ENCODE results near the gene ASPG.

The ASPG gene

DNA sequence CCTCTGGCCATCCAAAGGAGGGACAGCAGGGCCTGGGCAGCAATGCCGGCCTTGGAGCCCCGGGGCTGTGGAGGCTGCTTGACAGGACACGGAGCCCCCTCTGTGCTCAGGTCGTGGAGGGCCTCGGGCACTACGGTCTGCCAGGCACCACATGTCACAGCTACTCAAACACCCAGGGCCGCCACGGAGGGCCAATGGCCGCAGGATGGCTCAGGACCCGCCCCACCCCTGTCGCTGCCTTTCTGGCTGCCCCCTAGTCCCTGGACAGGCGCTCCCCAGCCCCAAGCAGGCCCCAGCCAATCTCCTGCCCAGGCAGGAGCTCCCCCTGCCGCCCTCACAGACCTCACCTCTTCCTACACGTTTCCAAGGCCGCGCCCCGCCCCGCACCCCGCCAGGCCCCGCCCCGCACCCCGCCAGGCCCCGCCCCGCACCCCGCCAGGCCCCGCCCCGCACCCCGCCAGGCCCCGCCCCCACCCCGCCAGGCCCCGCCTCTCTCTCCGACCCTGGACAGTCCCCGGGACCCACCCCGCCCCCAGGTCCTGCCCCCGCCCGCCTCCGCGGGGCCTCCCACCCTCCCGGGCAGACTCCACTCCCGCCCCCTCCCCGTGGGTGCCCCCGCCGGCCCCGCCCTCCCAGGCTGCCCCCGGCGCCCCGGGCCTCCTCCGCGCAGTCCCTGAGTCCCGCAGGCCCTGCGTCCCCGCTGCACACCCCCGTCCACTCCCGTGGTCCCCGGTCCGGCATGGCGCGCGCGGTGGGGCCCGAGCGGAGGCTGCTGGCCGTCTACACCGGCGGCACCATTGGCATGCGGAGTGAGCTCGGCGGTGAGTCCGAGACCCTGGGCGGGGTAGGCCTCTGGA, at the start of gene ASPG:
Gene ASPG (plus strand): TSS at position 669 of the 857 bp plus-strand sequence. CDS start 71 bp downstream, at position 740.
- DNase-seq: no peak

DNA sequence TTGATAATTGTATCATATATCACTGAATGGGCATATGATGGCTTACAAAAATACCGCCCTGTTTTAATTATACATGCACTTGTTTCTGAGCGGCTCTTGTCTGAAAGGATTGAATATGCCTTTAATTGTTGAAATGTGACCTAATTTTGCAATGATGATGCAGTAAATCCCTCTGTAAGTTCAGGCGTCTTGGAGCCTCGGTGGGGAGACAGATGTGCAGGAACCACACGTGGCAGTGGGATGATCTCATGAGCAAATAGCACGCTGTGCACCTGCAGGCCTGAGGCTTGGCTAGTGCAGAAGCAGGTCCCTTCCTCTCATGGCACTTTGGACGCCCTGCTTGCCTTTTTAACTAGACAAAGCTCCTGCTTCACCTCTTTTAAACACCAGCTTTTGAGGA, 49.3 kb upstream of the ASPG start:
- no peak for DNase-seq

- DNase-seq: no peak
Observed at GRCh38 chr14:104037074-104037473, 48.4 kb upstream of the ASPG start.

DNA sequence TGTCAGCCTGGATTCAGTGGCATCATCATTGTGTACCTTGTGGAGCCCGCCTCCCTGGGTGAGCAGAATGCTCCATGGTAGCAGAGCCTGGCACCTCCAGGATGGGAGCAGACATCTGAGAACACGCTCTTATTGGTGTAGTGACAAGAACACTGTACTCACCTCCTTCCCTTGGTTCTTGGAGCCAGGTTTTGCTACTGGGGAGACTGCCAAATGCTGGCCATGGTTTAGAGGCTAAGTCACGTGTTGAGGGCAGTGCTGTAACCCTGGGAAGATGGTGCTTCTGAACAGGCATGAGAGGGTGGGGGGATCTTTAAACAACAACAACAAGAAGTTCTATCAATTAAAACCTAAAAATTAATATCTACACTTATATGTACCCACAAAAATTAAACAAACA, 47.6 kb upstream of the ASPG start:
- no peak for DNase-seq

DNA sequence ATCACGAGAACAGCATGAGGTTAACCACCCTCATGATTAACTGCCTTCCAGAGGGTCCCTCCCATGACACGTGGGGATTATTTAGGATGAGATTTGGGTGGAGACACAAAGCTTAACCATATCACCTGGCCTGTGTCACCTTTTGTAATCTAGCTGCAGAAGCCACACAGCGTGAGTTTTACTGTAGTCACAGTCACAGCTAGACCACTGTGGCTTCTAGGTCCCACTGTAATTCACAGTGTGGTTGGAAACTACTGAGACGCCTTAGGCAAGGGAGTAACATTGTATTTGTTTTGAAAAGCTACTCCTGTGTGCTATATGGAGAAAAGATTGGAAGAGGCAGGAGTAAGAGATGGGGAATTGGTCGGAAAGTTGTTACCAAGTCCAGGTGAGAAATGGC, 46.3 kb upstream of the ASPG start:
- no peak for DNase-seq

- DNase-seq: peak; percentile 77
Observed at GRCh38 chr14:104040539-104040938, 45.0 kb upstream of the ASPG start.

DNA sequence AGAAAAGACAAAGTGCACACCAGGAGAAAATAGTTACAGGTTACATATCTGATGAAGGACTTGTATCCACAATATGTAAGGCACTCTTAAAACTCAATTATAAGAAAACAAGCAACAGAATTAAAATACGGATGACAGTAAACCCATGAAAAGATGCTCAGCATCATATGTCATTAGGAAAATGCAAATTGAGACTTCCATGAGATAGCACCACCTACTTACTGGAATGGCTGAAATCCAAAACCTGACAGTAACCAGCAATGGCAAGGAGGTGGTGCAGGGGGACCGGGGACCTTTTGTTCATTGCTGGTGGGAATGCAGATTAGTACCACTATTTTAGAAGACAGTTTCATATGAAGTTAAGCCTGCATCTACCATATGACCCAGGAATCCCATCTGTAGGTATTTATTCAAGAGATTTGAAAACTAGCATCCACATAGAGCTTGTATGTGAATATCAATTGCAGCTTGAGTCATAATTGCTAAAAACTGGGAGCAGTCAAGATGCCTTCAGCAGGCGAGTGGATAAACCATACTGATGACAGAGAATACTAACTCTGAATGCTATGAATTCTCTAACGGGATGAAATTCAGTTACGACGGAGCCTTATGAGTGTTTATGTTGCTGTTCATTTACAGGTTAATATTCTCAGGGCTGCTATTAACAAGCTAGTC, 43.9 kb upstream of the ASPG start:
- DNase-seq: peak; percentile 53

DNA sequence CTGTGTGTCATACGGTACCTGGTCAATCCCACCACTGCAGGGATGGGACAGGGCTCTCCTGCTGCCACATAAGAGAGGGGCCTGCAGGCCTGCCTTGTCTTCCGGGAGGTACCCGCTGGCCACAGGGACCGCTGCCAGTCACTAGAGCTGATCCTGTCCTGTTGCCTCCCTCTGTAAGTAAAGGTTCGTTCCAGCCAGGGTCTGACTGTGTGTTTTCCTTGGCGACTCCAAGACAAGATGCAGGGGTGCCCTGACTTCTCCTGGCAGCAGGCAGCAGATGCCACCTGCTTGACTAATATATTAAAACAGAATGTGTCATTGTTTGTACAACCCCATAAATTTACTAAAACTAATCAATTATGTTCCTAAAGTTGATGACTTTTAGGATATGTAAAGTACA, 41.5 kb upstream of the ASPG start:
- no peak for DNase-seq

- DNase-seq: no peak
Observed at GRCh38 chr14:104047761-104048160, 37.7 kb upstream of the ASPG start.

DNA sequence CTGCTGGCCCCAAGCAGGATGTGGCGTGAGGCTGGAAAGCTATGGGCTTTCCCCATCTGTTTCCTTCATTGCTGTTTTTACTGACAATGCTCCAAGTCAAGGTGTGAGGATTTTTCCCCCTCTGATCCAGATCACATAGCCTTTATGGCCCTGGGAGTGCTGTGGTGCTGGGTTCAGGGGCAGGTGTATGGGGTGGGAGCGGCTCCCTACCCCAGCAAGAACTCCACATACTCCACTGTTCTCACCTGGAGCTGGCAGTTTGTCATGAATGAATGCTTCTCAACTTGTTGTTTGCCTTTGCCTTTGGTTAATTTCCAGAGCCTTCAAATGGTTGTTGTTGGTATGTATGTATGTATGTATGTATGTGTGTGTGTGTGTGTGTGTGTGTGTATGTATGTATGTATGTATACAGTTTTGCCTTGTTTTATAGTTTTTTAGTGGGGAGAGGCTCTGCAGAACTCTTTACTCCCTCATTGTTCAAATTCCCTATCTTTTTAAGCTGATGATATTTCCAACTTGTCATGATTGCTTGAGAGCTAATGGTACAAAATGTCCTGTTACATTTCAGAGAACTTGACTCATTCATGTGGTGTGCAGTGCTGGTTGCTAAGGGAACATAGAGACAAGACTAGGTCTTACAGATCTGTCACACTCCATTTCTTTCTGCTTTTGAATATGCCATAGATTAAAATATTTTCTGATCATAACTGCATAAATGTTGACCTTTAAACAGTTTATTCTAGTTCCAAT, 36.6 kb upstream of the ASPG start:
- peak; percentile 32 for DNase-seq

DNA sequence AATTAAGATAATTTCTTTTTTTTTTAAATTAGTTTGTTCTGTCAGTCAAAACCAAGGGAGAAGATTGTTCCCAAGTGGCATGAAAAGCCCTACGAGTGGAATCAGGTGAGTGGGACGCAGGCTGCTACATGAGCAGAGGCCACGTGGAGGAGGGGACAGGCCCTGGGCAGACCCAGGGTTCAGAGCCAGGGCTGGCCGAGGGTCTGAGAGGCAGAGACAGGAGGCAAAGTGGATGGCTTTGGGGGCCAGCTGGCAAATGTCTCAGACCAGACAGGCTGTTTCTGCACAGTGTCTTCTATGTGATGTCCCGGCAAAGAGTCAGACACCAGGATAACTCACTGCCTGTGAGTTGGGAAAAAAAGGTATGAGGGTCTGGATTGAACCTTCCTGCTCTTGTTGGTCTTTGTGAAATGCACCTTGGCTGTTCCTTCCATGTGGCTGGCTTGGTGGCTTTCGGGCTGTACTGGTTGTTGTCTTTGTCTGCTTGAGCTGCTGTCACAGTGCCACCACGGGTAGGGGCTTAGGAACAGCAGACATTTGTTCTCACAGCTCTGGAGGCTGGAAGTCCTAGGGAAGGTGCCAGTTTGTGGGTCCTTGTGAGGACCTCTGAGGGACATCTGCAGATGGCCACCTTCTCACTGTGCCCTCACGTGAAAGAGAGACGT, 35.8 kb upstream of the ASPG start:
- DNase-seq: no peak

DNA sequence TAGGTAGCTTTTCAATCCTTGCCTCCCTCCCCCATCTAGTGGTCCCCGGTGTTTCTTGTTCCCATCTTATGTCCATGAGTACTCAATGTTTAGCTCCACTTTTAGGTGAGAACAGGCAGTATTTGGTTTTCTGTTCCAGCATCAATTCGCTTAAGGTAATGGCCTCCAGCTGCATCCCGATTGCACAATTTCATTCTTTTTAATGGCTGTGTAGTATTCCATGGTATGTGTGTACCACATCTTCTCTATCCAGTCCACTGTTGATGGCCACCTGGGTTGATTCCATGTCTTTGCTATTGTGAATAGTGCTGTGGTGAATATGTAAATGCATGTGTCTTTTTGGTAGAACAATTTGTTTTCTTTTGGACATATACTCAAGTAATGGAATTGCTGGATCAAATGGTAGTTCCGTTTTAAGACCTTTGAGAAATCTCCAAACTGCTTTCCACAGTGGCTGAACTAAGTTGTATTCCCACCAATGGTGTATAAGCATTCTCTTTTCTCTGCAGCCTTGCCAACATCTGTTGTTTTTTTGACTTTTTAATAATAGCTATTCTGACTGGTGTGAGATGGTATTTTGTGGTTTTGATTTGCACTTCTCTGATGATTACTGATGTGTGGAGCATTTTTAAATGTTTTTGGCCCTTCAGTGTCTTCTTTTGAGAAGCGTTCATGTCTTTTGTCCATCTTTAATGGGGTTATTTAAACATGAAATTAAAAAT, 34.2 kb upstream of the ASPG start:
- no peak for DNase-seq

DNA sequence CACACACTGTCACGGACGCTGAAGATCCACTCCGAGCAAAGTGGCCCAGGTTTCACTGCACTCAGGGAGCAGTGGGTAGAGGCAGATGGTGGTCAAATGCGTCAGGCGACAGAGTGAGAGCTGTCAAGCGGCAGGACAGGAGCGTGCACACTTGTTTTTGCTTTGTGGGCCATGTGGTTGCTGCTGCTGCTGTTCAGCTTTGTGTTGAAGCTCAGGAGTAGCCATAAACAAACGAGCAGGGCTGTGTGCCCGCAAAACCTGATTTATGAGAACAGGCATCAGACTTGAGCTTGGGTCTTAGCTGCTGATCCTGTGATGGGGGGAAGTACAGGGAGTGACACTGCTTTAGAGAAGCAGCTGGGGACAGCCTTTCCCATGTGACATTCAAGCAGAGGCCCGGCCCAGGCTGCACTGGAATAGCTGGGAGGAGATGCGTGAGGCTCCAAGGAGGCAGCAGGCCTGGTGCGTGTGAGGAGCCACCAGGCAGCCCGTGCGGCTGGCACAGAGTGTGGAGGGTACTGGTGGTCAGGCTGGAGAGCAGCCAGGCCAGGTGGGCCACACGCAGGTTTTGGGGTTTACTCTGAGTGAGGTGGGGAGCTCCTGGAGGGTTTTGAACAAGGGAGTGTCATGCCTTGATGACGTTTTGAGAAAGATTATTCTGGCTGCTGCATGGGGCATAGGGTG, 31.1 kb upstream of the ASPG start:
- DNase-seq: no peak

- DNase-seq: no peak
Observed at GRCh38 chr14:104062281-104062680, 23.2 kb upstream of the ASPG start.

GRCh38 chr14:104064003-104064402, 21.5 kb upstream of the ASPG start:
- no peak for DNase-seq

DNA sequence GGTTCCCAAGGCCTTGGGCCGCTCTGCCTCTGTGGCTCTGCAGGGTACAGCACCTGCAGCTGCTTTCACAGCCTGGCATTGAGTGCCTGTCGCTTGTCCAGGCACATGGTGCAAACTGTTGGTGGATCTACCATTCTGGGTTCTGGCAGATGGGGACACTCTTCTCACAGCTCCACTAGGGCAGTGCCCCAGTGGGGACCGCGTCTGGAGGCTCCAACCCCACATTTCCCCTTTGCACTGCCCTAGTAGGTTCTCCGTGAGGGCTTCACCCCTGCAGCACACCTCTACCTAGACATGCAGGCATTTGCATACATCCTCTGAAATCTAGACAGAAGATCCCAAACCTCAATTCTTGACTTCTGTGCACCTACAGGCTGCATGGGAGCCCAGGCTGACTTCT, 19.2 kb upstream of the ASPG start:
- no peak for DNase-seq

GRCh38 chr14:104066719-104067295, 18.7 kb upstream of the ASPG start:
- no peak for DNase-seq

DNA sequence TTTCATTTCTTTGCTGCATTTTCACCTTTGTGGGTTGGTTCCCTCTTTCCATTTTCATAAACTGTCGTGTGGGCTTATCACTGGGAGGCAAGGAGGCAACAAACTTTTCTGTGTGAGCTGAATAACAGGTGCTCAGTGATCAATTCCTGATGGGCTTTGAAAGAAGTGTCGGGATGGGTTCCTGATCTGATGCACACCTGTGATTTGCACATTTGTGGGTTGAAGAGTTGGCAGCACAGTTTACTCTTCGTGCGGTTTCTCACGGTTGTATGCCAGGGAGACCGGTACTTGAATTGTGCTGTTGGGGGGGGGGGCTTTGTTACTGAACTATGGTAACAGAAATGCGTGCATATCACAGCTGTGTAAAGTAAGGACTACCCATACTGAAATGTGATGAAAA, 16.0 kb upstream of the ASPG start:
- no peak for DNase-seq

GRCh38 chr14:104072586-104072985, 12.9 kb upstream of the ASPG start:
- no peak for DNase-seq

DNA sequence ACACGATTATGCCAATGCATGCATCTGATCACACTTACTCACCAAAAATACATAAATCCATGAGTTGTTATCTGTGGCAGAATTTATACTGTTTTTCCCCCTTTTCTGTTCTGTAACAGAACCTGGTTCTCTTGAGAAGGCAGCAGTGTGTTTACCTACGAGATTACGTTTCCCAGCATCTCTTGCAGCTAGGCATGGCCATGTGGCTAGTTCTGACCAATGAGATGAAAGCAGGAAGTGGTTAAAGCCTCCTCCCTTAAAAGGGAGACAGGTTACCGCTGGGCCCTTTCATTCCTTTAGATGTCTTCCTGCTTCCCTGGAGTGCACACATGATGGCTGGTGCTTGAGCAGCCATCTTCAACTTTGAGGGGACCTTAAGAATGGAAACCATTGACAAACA, 11.7 kb upstream of the ASPG start:
- no peak for DNase-seq

DNA sequence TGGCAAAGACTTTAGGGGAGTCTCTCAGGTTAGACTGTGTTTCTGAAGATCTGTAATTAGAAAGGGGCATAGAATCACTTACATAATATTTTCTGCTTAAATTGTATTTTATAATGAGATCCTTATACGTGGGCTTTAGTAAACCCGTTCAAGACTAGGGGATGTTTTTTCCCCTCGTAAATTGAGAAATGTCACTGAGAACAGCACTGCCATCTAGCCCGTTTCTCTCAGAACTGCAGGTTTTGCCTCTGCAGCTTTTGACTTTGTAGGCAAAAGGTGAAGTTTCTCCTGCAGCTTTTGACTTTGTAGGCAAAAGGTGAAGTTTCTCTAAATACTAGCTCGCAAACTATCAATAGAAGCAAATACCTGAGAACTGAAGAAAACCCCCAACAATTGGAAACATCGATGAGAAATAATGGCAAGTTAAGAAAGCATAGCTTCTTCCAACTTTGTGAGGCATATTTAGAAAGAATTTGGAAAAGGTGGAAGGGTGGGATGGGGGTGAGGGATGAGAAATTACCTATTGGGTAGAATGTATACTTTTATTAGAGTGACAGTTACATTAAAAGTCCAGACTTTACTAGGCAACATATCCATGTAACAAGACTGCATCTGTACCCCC, 9.9 kb upstream of the ASPG start:
- no peak for DNase-seq

All from NCI-H526 treated with DMSO at 0.1 percent for 48 hours (cell line).